Measurements from ENCODE around the gene RNASEL.

Gene RNASEL

DNA sequence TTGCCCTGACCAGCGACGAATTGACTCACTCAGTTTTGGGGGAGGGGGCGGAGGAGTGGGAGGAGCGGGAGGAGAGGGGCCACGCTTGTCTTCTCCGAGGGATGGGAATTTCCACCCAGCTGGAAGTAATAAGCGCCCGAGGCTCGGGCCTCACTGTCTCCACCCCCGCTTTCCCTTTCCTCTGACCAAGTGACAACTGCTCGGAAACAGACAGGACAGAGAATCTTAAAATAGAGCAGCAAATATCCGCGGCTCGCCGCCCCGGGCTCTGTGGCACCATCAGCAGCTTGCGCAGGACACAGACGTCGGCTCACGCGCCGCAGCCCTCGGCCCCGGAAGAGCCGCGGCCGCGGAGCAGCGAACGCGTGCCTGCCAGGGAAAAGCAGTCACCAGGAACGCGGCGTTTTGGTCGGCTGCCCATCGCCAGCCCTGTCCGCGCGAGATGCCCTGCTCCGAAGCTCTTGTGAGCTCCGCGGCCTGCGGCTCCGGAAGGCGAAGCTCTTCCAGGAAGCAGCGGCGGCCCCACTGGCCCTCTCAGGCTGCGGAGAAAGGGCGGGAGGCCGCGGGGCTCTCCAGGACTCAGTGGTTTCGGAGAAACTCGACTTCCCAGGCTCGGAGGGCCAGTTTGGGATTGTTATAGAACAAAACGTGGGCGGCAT, 25.9 kb upstream of the RNASEL start:
- peak; percentile 74 to 77 for DNase-seq
- TF ChIP-seq POLR2A (IDR thresholded peaks at IDR 0.05; ENCODE audit: low read length) (peak; percentile 35), GATA1 (IDR thresholded peaks at IDR 0.05; ENCODE audit: low read depth, low read length) (no peak)

GRCh38 chr1:182611787-182612186, 22.7 kb upstream of the RNASEL start:
- peak in 1 of 2 experiments; percentile 13 for DNase-seq
- TF ChIP-seq POLR2A (IDR thresholded peaks at IDR 0.05; ENCODE audit: low read length) (no peak), GATA1 (IDR thresholded peaks at IDR 0.05; ENCODE audit: low read depth, low read length) (no peak)

- no peak for TF ChIP-seq GATA1 (IDR thresholded peaks at IDR 0.05; ENCODE audit: low read depth, low read length)
- no peak for TF ChIP-seq POLR2A (IDR thresholded peaks at IDR 0.05; ENCODE audit: low read length)
- DNase-seq, result no peak
Observed at GRCh38 chr1:182611326-182611725, 22.3 kb upstream of the RNASEL start.

DNA sequence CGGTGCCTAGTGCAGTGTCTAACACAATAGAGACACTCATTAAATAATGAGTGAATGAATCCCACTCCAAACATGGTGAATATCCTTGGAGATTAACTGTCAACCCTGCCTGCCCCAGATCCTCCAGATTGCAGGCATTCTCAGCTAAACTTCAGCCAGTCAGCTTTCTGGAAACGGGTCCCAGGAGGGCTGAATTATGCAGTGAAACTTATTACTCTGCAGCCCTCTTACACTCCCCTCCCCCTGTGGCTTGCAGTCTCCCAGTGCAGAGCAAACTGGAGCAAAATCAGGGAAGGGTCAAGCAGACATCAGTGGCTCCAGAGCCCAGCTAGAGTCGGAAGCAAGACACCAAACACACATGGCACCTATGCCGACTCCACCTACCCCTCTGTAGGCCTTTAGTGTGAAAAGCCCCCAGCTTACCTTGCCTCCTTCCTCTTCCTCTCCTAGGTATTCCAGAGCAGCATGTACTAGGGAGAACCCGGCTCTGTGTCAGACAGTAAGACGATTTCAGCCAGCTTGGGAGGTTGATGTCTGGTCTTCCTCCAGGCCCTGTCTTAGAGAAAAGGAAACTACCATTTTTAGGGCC, 21.6 kb upstream of the RNASEL start:
- TF ChIP-seq POLR2A (IDR thresholded peaks at IDR 0.05; ENCODE audit: low read length) (no peak), GATA1 (IDR thresholded peaks at IDR 0.05; ENCODE audit: low read depth, low read length) (no peak)
- no peak for DNase-seq

DNA sequence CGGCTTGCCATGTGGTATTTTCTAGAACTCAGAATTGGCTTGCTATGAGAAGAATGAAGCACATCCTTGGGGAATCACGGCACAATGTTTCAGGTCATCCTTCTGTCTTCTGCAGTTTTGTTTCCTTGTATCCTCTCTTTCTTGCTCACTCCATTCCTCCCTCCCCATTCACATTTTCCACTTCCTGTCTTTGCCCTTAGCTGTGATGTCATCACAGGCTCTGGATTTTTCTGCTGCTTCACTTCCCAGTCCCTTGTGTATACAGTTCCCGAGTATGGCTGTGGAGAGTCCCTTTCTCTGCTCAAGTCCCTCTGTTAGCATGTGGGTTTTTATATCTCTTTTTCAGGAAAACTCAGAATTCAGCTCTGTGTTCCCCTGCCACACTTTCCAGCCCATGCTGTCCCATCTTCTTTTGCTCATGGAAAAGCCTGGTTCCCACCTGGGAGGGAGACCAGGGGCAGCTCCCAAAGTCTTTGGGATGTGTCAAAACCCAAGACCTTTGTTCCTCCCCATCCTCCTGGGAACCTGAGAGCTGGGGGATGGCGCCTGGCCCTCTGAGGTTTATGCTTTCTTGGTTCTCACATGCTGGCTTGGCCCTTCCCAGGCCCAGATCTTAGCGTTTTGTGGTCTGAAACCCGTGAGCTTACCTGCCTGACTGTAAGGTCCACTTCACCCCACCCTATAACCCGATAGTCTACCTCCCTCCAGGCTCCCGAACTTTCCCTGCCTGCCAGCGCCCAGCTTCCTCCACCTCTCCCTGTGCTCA, 20.0 kb upstream of the RNASEL start:
- no peak for DNase-seq

DNA sequence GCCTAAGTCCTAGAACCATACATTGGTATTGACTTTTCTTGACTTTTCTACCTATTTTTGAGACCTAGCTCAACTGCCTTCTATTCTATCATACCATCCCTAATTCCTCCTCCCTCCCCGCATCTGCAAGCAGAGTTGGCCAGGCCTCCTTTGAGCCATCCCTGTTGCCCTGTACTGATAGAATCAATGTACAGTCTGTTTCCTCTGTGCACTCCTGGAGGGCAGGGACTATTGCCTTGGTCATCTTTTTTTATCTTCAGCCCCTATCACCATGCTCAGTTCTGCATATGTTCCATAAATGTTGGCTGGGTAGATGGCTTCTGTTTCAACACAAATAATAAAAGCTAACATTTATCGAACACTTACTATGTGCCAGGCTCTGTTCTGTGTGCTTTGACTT, 19.2 kb upstream of the RNASEL start:
- no peak for DNase-seq
- no peak for TF ChIP-seq GATA1 (IDR thresholded peaks at IDR 0.05; ENCODE audit: low read depth, low read length)
- no peak for TF ChIP-seq POLR2A (IDR thresholded peaks at IDR 0.05; ENCODE audit: low read length)

More for the DNA sequence above, 20.0 kb upstream of the RNASEL start:
- no peak for TF ChIP-seq GATA1 (IDR thresholded peaks at IDR 0.05; ENCODE audit: low read depth, low read length)
- TF ChIP-seq POLR2A (IDR thresholded peaks at IDR 0.05; ENCODE audit: low read length), result no peak

DNA sequence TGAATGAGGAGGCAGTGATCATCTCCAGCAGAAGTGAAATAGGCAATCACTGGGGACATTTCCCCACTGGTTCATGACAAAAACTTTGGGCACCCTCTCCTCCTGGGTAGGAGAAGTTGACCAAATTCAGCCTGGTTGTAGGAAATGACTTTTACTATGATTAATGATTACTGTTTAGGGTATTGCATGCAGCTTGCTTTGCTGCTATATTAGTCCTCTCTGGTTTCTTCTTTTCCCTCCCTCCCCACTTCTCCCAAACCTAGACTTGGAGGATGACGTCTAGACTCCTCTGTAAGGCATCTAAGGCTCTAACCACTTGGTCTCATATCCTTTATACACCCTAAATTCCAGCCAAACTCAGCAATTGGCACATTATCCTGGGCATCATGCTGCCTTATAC, 18.5 kb upstream of the RNASEL start:
- no peak for DNase-seq
- TF ChIP-seq POLR2A (IDR thresholded peaks at IDR 0.05; ENCODE audit: low read length), result no peak

GRCh38 chr1:182604175-182605164, 15.4 kb upstream of the RNASEL start, which contains the start of gene RGS16:
TSS of gene RGS16 (minus strand) at chr1:182604389. CDS start at chr1:182604259, 130 bp downstream.
- no peak for TF ChIP-seq GATA1 (IDR thresholded peaks at IDR 0.05; ENCODE audit: low read depth, low read length)
- TF ChIP-seq POLR2A (IDR thresholded peaks at IDR 0.05; ENCODE audit: low read length), result peak; percentile 90
- DNase-seq, result peak; percentile 92 to 94

- TF ChIP-seq POLR2A (IDR thresholded peaks at IDR 0.05; ENCODE audit: low read length) (no peak), GATA1 (IDR thresholded peaks at IDR 0.05; ENCODE audit: low read depth, low read length) (no peak)
- DNase-seq, result no peak
Observed at GRCh38 chr1:182603646-182604174, 14.7 kb upstream of the RNASEL start.

DNA sequence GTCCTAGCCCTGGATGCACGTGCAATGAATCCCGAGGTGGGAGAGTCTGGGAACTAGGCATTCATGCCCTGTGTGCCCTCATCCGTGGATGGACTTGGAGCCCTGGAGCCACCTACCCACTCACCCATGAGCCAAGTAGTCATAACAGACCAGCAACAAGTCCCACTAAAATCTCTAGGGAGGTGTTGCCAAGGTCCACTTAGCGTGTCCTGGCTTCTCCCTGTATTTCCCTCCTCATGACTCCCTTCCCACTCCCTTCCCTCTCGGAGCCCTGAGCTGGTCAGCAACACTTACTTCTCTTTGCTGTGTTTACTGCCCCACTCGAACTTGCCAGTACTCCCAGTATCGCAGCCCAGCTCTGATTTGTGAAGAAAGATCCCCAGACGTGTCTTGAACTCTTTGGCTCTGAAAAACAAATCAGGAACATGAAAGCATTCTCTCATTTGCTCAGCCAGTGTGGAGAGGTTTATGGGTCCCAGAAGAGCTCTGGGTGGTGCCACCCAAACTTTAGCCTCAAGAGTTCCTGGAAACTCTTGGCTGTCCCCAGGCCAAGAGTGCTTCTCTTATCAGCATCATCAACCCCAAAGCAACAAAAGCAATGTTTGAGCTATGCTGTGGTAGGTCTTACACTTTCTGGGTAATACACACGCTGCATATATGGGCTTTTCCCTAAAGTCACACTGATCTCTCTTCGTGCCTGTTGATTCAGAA, 14.0 kb upstream of the RNASEL start:
- DNase-seq, result peak; percentile 32 to 35
- TF ChIP-seq POLR2A (IDR thresholded peaks at IDR 0.05; ENCODE audit: low read length) (no peak), GATA1 (IDR thresholded peaks at IDR 0.05; ENCODE audit: low read depth, low read length) (no peak)

DNA sequence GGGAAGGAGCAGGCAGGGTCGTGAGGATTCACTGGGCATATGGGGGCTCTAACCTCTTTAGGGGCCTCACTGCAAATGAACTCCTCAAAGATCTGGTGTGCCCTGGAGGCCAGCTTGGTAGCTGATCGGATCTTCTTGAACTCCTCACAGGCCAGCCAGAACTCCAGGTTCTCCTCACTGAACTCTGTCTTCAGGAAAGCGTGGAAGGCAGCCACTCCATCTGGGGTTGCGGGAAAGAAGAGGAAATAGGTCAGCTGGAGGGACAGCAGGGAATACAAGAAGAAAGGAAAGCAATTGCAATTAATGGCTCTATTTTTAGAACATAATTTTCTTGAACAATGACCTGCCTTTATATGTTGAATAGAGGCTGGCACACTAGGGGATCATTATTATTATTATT, 12.9 kb upstream of the RNASEL start:
- no peak for DNase-seq
- TF ChIP-seq GATA1 (IDR thresholded peaks at IDR 0.05; ENCODE audit: low read depth, low read length) (no peak), POLR2A (IDR thresholded peaks at IDR 0.05; ENCODE audit: low read length) (no peak)

DNA sequence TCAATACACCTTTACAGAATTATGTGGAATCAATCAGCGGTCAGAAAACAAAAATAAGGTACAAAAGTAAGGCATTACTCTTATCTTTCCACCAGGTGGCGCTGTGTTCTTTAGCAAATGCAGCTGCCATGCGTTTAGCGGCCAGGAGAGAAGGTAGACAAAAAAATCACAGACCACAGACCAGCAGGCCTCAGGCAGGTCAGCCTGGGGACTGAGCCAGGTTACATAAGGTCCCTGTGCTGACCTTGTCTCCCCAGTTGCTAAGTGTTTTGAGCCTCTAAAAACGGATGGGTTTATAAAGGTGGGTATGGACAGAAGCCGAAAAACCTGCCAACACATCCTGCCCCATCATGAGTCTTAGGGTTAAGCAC, 12.3 kb upstream of the RNASEL start:
- no peak for TF ChIP-seq POLR2A (IDR thresholded peaks at IDR 0.05; ENCODE audit: low read length)
- TF ChIP-seq GATA1 (IDR thresholded peaks at IDR 0.05; ENCODE audit: low read depth, low read length), result no peak
- peak; percentile 82 to 91 for DNase-seq

Data from erythroblast (primary cell).